HG03280 (cell line): Measurements from ENCODE around the gene HDAC1.
"Not testable (repeated sequence)": the region's sequence is repeated elsewhere in the genome, so short reads cannot be mapped to it uniquely, and the experiment has no call there.

ENCODE experiments used
- ATAC-seq: cut with Tn5 transposase; IDR thresholded peaks from one replicate; pipeline ENCODE4 v1.9.1; 2021; ENCODE audit warnings: mild to moderate bottlenecking, moderate library complexity; ENCODE audit not compliant: unreplicated experiment

Gene HDAC1

DNA sequence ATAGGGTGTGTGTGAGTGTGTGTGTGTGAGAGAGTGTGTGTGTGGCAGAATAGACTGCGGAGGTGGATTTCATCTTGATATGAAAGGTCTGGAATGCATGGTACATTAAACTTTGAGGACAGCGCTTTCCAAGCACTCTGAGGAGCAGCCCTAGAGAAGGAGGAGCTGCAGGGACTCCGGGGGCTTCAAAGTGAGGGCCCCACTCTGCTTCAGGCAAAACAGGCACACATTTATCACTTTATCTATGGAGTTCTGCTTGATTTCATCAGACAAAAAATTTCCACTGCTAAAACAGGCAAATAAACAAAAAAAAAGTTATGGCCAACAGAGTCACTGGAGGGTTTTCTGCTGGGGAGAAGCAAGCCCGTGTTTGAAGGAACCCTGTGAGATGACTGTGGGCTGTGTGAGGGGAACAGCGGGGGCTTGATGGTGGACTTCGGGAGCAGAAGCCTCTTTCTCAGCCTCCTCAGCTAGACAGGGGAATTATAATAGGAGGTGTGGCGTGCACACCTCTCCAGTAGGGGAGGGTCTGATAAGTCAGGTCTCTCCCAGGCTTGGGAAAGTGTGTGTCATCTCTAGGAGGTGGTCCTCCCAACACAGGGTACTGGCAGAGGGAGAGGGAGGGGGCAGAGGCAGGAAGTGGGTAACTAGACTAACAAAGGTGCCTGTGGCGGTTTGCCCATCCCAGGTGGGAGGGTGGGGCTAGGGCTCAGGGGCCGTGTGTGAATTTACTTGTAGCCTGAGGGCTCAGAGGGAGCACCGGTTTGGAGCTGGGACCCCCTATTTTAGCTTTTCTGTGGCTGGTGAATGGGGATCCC is 18.3 kb upstream of the HDAC1 start:
- ATAC-seq, result no peak

DNA sequence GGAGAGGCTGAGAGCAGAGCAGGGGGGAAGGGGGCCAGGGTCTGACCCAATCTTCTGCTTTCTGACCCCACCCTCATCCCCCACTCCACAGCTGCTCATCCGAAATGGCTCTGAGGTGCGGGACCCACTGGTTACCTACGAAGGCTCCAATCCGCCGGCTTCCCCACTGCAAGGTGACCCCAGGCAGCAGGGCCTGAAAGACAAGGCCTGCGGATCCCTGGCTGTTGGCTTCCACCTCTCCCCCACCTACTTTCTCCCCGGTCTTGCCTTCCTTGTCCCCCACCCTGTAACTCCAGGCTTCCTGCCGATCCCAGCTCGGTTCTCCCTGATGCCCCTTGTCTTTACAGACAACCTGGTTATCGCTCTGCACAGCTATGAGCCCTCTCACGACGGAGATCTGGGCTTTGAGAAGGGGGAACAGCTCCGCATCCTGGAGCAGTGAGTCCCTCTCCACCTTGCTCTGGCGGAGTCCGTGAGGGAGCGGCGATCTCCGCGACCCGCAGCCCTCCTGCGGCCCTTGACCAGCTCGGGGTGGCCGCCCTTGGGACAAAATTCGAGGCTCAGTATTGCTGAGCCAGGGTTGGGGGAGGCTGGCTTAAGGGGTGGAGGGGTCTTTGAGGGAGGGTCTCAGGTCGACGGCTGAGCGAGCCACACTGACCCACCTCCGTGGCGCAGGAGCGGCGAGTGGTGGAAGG is 17.1 kb upstream of the HDAC1 start:
- no peak for ATAC-seq

DNA sequence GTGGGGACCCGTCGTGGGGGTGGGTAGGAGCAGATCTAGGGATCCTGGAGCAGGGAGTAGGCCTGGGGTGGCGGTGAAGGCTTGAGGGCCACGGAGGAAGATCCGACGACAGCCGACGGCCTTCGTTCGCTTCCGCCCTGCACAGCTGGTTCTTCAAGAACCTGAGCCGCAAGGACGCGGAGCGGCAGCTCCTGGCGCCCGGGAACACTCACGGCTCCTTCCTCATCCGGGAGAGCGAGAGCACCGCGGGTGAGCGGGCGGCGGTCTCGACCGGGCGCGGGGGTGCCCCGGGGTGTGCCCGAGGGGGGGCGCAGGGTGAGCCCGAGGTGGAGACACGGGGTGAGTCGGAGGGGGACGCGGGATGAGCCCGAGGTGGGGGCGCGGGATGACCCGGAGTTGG is 16.5 kb upstream of the HDAC1 start:
- ATAC-seq, result no peak

DNA sequence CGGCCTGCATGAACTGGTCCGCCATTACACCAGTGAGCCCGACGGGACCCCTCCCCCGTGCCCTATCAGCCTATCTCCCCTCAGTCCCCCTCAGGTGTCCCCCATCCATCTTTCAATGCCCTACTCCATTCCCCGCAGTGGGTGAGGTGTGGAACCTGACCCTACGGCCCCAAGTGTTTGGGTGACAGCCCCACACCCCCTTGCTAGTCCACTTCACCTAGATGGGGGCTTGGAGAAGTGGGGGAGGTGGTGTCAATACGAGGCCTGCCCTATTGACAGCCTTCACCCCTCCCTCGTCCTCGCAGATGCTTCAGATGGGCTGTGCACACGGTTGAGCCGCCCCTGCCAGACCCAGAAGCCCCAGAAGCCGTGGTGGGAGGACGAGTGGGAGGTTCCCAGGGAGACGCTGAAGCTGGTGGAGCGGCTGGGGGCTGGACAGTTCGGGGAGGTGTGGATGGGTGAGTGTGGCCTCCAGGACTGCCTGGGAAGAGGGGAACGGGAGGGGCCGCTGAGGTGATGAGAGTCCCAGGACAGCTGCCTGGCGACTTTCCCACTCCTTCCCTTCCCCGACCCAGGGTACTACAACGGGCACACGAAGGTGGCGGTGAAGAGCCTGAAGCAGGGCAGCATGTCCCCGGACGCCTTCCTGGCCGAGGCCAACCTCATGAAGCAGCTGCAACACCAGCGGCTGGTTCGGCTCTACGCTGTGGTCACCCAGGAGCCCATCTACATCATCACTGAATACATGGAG is 15.7 kb upstream of the HDAC1 start:
- no peak for ATAC-seq

DNA sequence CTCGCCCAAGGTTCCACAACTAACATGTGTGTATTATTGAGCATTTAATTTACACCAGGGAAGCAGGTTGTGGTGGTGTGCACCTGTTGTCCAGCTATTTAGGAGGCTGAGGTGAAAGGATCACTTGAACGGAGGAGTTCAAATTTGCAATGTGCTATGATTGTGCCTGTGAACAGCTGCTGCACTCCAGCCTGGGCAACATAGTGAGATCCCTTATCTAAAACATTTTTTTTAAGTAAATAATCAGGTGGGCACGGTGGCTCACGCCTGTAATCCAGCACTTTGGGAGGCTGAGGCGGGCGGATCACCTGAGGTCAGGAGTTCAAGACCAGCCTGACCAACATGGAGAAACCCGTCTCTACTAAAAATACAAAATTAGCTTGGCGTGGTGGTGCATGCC is 7.1 kb upstream of the HDAC1 start:
- ATAC-seq, result not testable (repeated sequence)

DNA sequence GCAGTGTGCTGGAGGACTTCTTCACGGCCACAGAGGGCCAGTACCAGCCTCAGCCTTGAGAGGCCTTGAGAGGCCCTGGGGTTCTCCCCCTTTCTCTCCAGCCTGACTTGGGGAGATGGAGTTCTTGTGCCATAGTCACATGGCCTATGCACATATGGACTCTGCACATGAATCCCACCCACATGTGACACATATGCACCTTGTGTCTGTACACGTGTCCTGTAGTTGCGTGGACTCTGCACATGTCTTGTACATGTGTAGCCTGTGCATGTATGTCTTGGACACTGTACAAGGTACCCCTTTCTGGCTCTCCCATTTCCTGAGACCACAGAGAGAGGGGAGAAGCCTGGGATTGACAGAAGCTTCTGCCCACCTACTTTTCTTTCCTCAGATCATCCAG is 6.2 kb upstream of the HDAC1 start:
- no peak for ATAC-seq

DNA sequence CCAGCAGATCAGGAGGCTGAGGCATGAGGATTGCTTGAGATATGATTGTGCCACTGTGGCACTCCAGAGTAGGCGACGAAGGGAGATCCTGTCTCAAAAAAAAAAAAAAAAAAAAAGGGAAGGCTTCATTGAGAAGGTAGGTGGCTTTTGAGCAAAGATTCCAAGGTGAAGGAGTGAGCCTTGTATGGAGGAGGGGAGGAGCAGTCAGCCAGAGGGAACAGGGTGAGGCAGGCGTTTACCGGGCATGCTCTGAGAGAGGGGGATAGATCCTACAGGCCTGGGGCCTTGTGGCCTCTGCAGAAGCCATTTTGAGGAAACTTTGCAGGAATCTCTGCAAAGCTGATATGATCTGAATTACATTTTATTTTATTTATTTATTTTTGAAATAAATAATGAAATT is 5.1 kb upstream of the HDAC1 start:
- no peak for ATAC-seq

DNA sequence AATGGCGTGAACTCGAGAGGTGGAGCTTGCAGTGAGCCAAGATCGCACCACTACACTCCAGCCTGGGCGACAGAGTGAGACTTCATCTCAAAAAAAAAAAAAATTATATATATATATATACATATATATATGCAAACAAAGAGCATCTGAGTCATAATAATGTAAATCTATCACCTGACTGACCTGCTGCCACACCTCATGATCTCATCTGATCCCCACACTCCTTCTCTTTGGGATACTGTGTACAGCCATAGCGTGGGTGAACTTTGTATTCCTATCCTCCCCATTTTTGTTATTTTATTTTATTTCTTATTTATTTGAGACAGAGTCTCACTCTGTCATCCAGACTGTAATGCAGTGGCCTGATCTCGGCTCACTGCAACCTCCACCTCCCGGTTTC is 2.6 kb upstream of the HDAC1 start:
- no peak for ATAC-seq

DNA sequence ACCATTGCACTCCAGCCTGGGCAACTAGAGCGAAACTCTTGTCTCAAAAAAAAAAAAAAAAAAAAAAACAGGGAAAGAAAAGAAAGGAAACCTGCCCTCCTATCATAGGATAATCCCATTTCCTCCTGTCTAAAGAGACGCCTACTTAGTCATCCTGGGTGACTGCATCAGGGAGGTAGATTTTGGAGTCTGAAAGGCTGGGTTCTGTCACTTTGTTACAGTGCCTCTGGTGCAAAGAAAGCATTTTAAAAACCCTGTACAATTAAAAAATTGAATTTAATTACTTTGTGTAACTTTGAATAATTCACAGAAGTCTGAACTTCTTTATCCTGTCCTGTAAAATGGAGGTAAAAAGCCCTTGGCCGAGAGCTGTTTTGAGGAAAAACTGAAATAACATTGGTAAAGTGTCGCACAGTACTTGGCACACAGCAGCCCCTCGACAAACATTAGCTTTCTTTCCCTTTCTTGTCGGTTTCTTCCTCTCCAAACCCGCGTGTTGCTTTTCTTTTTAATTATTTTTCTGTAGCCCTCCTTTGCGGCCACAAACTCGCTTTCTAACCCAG is 657 bp upstream of the HDAC1 start:
- no peak for ATAC-seq

DNA sequence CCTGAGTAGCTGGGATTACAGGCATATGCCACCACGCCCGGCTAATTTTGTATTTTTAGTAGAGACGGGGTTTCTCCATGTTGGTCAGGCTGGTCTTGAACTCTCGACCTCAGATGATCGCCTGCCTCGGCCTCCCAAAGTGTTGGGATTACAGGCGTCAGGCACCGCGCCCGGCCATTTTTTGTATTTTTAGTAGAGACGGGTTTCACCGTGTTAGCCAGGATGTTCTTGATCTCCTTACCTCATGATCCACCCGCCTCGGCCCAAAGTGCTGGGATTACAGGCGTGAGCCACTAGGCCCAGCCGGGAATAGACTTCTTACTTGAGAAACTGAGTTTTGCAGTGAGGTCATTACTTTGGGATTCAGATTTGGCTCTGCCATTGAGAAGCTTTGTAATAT is 6.3 kb downstream of the HDAC1 start:
- ATAC-seq, result not testable (repeated sequence)

DNA sequence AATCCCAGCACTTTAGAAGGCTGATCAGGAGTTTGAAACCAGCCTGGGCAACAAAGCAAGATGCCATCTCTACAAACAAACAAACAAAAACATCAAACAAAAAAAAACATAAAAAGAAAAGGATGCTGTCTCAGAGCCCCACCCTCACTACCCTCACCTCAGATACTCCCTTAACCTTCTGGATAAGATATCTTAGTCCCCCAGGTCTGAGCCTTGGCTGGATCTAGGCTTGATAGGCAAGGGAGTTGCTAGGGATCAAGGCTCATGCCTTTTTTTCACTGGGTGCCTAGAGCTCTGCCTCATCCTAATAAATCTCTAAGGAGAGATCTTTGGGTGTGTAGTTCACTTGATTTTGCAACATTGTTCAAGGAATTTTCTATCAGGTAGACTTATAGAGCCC is 7.4 kb downstream of the HDAC1 start:
- no peak for ATAC-seq

DNA sequence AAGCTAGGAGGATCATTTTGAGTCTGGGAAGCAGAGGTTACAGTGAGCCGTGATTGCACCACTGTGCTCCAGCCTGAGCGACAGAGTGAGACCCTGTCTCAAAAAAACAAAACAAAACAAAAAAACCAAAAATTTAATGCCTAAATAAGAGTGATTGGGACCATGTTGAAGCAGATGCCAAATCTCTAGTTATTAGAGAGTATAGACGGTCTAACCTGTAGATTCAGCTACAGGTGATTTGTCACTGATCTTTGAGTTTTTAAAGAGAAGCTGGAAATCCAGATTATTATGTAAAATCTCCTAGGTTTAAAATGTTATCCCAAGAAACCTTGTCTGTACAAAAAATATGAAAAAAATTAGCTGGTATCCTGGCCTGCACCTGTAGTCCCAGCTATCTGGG is 11.5 kb downstream of the HDAC1 start:
- ATAC-seq, result no peak

DNA sequence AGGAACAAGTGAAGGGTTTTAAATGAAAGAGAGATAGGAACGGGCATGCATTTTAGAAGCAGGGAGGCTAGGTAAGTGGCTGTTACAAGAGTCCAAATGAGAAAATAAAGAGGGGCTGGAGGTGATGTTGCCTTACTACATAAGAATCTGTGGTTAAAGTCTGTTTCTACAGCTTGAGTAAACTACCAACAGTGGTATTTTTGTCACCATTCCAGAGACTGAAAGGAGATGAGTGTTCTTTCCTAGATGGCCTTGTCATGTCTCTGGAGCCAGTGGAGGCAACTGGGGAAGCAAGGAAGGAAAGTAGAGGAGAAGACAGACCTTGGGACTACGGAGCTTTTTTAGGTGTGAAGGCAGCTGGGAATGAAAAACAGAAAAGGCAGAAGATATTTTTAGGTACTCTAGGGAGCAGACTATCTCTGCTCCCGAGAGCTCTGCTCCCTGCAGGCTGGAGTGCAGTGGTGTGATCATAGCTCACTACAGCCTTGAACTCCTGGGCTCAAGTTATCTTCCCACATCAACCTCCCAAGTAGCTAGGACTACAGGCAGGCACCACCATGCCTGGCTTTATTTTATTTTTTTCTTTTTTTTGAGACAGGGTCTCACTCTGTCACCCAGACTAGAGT is 12.2 kb downstream of the HDAC1 start:
- ATAC-seq, result no peak

DNA sequence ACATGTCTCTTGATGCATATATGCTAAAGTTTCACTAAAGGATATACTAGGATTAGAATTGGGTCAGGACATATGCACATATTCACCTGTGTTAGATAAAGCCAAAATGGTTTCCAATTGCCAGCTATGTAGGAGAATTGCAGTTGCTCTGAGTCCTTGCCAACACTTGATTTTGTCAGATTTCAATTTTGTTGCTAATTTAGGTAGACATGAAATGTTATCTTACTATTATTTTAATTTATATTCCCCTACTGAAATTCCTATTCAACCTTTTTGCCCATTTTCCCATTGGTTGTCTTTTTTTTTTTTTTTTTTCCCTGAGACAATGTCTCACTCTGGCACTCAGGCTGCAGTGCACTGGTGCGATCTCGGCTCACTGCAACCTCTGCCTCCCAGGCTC is 13.4 kb downstream of the HDAC1 start:
- ATAC-seq, result no peak

DNA sequence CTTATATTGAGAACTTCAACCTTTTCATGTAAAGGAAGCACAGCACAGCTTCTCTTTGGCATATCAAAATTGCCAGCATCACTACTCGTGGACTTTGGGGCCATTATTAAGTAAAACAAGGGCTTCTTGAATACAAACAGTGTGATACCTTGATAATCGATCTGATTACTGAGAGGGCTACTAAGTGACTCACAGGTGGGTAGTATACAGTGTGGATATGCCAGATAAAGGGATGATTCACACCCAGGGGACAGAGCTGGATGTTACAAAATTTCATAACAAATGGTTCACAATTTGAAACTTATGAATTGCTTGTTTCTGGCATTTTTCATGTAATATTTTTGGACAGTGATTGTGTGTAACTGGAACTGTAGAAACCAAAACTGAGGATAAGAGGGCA is 15.4 kb downstream of the HDAC1 start:
- no peak for ATAC-seq

DNA sequence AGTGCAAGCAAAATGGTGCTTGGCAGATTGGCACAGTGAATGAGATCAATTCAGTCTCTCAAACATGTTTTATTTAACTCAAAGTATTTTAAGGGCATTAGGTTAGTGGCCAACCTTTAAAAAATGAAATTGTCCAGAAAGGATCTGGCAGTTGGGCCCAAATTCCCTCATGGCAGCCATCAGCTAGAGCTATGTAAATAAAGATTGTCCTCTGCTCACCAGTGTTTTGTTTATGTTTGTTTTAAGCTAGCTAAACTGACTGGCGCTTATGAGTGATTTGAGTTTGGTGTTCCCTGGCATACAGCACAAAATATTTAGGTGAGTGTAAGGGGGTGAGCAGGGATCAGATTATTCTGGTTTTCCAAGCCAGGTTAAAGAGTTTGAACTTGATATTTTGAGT is 18.1 kb downstream of the HDAC1 start:
- ATAC-seq, result no peak

DNA sequence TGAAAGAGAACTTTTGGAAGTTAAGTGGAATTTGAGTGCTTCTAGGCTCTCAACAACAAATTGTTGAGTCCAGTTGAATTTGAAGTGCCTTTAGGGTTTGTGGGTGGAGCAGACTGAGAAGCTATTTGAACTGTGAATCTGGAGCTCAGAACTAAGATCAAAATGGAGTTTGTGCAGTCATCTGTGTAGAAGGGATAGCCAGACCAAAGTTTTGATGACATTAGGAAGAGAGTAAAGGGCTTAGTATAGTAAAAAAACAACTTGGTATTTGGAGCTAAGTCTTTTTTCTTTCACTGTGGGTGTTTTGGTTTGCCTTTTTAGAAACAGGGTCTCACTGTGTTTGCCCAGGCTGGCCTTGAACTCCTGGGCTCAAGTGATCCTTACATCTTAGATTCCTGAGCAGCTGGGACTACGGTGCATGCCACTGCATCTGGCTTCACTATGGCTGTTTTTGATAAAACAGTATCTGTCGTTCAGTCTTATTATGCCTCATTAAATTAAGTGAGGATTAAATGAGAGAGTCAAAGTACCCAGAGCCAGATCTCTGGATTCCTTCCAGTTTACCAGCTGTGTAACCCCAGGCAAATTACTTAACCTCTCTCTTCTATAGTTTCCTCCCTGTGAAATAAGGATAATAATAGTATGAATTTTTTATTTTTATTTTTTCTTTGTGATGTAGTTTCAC is 20.0 kb downstream of the HDAC1 start:
- ATAC-seq, result no peak

DNA sequence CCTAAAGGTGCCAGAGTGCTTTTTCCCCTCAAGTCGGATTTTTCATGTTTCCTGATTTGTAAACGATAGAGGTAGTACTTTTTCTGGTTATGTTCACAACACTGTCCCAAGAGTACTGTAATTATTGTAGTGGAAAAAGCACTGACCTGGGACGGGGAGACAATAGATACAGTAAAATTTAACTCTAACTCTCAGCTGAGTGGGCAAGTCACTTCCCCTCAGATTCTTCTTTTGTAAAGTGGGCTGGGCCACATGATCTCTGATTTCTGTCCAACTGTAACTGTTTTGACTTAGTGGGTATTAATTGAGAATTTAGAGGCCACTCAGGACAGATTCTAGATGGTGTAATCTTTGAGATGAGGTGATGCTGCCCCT is 25.0 kb downstream of the HDAC1 start:
- no peak for ATAC-seq

DNA sequence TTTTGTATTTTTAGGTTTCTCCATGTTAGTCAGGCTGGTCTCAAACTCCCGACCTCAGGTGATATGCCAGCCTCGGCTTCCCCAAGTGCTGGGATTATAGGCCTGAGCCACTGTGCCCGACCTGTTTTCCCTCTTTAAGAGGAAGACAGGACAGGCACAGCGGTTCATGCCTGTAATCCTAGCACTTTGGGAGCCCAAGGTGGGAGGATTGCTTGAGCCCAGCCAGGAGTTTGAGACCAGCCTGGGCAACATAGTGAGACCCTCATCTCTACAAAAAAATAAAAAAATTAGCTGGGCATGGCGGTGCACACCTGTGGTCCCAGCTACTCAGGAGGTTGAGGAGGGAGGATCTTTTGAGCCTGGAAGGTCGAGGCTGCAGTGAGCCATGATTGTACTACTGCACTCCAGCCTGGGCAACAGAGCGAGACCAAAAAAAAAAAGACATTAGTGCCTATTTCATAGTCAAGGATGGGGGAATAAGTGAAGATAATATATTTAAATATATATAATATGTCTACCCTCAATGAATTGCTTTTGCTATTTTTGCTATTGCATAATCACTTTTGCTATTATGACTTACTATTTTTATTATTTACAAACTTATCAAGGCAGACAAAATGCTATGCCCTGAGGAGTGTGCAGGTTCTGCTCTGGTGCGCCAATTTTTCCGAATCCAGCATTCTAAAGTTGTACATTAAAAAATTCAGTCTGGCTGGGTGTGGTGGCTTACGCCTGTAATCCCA is 26.4 kb downstream of the HDAC1 start:
- no peak for ATAC-seq

DNA sequence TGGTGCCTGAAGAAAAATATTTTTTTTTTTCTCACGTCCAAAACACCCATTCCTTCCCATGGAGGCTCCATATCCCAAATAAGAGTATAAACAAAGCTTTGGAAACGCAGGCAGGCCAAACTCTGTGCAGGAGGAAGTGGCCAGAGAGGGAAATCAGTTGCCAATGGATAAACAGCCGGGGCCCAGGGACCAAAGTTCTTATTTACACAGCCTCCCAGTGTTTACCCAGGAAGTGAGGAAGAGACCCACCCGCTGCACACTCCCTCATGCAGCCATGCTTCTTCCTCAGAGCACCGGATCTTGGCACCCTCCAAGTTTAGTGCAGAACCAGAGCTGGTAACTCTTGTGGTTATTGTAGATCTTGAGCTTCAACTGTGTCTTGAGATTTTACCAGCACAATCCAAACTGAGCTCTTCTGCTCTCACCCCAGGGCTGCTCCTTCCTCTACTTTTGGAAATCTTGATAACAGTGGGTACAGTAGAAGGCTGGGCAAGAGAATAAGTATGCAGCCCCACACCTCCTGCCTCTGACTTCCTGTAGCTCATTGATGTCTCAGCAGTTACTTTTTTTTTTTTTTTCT is 29.9 kb downstream of the HDAC1 start:
- ATAC-seq, result no peak
